GM15510 (cell line): ENCODE measurements around the gene DHPS.

Experiments used
- POLR2A ChIP-seq: IDR thresholded peaks from 3 replicates; pipeline ENCODE4 v1.6.1; 2011; ENCODE audit warnings: borderline replicate concordance; ENCODE audit not compliant: insufficient read length; ENCODE audit errors: extremely low read depth

DHPS gene

DNA sequence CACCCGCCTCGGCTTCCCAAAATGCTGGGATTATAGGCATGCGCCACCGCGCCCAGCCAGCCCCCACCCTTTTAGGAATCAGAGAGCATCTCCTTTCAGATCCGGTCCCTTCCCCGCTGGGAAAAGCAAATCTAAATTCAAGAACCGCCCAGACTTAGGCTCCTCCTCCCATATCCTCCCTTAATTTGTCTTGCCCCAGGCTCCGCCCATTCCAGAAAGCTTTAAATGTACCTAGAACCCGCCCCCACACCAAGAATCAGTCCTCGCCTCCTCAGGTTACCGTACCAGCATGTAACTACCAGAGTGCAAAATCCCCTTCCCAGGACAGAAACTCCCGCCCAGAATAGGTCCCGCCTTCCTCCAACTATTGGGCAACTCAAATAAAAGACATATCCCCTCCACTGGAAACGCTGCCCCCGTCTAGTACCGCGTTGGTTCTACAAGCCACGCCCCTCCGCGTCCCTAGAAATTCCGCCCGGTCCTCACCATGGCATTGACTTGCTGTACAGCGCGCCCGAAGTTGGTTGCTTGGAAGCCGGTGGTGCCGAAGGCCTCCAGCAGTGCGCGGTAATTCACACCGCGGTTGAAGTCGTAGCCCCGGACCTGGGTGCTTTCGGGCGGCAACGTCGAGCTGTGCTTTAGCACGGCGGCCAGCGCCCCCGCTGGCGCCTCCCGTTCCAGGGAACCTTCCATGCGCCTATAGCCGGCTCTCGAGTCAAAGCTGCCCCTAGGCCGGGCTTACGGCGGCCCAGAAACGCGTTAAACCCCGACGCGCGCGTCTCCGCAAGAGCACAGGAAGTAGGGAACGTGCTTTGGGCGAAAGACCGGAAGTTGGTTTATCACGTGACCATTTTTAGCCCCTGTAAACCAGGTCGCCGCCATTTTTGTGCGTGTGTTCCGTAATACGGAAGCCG is at the start of gene DHPS:
TSS of gene DHPS (minus strand) at position 807 of the 914 bp plus-strand sequence. CDS start at position 693, 114 bp downstream.
- TF ChIP-seq POLR2A, result peak; percentile 61

DNA sequence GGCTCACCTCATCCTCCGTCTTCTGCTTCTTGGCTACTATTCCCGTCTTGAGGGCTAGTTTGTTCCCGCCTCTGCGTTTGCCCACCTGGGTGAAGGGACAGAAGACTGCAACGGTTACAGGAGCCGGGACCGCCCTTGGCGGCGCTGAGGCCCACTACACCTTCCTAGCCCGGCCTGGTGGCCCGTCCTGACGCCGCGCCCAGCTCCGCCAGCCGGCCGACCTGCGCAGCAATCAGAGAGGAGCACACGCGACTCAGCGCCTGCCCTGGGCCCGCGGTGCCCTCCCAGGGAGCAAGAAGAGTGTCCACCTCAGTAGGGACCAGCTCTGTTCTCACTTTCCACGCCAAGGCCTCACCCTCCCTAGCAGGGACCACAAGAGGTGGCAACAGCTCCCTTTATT is 49.7 kb upstream of the DHPS start:
- no peak for TF ChIP-seq POLR2A

DNA sequence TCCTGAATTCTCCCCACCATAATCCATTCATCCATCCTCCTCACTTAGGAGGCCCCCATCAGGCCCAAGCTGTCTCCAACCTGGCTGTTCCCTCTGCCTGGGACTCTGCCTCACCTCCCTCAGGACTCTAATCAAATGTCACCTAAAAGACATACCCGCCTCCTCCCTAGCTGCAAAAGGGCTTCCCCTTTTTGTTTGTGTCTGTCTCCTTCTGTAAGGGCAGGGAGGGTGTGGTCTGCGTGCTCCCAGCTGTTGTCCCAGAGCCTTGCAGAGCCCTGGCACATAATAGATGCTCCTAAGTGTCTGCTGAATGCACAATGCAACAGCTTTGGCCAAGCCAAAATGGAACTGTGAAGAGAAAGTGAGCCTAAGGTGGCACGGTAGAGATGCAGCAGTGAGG is 48.4 kb upstream of the DHPS start:
- TF ChIP-seq POLR2A, result no peak

DNA sequence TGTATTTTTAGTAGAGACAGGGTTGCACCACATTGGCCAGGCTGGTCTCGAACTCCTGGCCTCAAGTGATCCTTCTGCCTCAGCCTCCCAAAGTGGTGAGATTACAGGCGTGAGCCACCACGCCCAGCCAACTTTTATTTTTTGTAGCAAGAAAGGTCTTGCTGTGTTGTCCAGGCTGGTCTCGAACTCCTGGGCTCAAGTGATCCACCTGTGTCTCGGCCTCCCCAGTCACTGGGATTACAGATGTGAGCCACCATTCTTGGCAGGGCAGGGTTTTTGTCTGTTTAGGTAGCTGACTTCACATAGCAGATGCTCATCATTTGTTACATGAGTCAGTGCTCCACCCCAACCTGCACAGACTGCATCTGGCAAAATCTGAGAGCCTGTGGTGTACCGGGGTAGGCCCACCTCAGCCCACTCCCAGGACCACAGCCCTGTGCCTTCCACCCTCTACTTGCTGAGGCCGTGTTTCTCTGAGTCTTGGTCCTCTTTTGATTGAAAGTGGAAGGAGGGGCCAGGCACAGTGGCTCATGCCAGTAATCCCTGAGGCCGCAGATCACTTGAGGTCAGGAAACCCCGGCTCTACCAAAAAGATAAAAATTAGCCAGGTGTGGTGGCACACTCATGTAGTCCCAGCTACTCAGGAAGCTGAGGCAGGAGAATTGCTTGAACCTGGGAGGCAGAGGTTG is 46.2 kb upstream of the DHPS start:
- TF ChIP-seq POLR2A, result no peak

DNA sequence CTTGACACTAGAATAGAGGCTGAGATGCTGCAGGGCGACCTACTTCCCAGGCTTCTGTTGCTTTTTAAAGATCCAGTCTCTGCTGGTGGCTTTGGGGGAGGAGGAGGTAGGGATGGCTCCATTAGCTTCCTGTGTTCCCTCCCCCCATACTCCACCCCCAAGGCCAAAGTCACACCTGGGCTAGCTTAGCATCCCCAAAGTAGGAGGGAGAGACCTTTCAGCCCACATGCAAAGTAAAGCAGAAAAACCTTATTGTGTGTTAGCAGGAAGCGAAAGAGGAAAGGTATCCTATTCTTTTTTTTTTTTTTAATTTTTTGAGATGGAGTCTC is 45.3 kb upstream of the DHPS start:
- no peak for TF ChIP-seq POLR2A

DNA sequence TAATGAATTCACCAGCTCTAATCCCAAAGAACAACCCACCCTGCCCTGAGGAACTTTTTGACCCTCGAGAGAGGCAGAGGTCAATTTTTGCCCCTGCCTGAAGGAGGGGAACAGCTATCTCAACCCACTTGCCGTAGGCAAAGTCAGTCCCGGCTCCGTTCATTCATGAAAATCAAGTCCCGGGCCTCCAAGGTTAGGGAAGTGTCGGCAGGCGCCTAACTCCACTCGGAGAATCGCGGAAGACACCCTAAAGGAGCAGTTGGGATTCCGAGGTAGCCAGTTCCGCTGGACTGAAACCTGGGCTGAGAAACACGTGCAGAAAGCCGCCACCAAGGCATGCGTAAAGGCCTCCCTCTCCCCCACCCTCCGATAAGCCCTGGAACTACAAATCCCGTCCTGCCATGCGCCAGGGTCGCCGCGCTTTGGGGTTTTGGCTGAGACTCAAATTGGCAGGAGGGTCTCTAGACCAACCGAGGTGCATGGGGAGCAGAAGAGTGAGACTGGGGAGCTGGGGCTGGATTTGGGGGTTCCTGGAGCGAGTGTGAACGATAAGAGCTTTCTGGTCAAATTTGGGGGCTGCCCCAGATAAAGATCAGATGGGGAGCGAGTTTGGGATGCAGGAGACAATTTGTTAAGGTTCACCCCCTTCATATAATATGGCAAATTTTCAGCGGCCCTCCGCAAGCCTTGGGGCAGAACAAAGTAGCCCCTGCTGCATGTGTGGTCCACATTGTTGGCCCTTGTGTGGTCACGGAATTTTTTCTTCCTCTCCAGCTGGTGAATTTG is 42.2 kb upstream of the DHPS start, which contains the start of gene TNPO2:
TSS of gene TNPO2 (minus strand) at position 292 of the 786 bp plus-strand sequence. CDS start 2,955 bp downstream, outside the sequence.
- TF ChIP-seq POLR2A, result peak; percentile 61

DNA sequence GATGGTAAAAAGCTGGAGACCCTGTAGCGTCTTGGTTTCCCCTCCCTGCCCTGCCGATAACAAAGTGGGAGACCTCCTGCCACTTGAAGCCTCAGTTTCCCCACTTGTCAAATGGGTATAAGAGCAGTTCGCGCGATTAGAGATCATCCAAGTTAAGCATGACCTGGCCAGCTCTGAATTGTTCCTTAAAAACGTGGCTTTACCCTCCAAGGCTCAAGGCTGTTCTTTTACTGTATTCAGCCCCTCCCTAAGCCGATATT is 41.6 kb upstream of the DHPS start:
- TF ChIP-seq POLR2A, result no peak

DNA sequence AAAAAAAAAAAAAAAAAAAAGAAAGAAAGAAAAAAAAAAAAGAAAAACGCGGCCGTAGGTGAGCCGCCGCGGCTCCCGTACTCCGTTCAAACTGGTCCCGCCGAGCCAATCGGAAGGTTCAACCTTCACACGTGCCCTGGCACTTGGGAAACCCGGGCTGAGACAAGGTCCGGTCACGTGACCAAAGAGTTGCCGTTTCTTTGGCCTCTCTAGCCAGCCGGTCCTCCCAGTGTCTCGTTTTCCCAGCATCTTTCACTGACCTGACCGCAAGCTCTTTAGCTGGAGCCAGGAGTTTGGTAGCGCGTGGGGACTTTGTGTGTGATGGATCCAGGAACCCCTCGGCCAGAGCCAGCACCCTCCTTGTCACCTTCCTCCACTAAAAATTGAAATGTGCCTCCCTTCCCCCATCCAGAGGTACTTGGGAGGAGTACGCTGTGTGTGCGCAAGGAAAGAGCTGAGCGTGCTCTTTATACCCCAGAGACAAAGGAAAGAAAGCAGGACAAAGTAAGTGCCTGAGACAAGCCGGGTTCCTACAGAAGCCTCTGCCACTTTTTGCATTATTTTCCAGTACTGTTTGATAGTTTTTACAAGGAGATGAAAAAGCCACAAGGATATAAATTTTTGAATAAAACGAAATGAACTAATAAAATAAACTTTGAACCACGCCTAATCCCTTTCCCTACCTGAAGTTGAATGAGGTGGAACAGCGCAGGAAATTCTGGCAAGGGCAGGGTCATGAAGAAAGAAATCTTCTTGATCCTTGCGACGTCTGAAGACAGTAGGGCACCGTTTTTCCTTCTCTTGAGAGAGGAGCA is 41.1 kb upstream of the DHPS start:
- TF ChIP-seq POLR2A, result peak; percentile 43

DNA sequence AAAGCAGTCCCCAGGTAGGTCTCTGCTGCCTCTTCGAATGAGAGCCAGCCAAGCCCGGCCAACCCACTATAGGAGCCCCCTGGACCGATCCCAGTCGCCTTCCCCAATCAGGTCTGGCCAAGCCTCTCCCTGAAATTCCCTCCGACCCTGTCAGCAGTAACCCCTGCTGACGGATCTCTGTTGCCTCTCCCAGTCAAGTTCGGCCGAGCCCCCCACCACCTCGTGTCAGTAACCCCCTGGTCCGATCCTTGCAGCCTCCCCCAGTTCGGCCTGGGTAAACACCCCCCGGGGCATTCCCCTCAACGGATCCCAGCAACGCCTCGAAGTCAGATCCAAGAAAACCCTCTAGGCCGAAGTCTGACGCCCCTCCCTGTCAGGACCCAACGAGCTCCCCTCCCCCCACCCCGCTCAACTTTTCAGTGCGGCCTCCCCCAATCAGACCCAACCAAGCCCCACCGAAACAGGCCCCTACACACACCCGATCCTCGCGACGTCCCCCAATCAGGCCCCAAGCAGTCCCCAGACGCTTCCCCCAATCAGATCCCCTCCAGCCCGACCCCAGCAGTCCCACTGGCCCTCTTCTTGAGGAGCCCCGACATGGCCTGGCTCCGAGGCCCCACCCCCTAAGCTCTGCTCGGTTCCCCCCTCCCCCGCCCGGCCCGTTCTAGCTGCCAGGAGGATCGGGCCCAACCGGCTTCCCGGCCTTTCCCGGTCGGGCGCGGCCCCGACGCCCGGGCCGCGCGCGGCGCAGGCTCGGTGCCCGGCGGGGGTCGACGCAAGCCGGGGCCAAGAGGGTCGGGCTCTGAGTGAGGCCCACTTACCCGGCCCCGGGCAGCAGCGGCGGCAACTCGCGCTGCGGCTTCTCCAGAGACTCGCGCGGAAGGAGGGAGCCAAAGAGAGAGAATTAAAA is 40.2 kb upstream of the DHPS start:
- TF ChIP-seq POLR2A, result no peak

DNA sequence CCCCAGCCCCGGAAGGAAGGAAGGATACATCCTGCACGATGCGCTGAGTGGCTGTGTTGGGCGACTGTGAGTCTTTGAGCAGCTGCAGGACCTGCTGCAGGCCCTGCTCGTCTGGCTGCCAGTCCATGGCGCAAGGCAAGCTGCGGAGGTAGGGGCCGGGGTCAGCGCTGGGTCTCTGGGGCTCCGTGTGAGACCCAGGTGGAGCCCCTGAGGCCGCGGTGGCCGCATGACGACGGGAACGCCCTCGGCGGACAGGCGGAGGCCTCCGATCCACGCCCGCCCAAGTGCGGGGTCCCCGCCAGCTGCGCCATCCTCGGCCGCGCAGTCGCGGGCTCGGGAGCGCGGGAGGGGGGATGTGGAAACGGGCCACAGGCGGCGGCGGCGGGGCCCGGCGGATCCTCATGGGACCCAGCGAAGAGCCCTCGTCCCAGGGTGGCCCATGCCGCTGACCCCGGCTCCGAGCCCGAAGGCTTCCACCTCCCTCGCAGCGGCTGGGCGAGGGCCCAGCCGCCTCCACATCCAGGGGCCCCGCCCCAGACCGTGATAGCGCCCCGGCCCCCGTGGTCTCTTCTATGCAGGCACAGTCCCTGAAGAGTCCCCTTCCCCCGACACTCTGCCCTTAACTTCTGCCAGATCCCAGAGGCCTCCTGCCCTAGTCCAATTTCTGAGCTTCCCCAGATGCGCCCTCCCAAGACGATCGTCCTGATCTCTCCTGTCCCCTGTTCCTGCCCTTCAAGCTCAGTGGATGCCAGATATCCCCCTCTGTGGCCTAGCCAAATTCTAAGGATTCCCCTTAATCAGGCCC is 39.4 kb upstream of the DHPS start:
- no peak for TF ChIP-seq POLR2A

DNA sequence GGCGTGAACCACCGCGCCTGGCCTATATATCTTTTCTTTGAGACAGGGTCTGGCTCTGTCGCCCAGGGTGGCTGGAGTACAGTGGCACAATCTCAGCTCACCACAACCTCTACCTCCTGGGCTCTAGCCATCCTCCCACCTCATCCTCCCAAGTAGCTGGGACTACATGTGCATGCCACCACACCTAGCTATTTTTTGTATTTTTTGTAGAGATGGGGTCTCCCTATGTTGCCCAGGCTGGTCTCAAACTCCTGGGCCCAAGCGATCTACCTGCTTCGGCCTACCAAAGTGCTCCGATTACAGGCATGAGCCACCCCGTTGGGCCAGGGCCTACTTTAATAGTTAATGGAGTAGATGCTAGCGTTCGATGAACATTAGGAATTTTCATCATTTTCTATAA is 38.6 kb upstream of the DHPS start:
- no peak for TF ChIP-seq POLR2A

DNA sequence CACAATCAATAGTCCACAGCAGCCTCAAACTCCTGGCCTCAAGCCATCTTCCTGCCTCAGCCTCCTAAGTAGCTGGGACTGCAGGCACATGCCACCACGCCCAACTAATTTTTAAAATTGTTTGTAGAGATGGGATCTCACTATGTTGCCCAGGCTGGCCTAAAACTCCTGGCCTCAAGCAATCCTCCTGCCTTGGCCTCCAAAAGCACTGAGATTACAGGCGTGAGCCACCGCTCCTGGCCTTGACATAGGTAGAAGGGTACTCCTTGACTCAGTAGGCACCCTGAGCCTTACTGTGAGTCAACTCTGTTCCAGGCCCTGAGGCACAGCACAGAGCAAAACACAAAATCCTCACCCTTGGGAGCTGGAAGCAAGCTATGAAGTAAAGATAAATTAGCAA is 34.2 kb upstream of the DHPS start:
- no peak for TF ChIP-seq POLR2A

DNA sequence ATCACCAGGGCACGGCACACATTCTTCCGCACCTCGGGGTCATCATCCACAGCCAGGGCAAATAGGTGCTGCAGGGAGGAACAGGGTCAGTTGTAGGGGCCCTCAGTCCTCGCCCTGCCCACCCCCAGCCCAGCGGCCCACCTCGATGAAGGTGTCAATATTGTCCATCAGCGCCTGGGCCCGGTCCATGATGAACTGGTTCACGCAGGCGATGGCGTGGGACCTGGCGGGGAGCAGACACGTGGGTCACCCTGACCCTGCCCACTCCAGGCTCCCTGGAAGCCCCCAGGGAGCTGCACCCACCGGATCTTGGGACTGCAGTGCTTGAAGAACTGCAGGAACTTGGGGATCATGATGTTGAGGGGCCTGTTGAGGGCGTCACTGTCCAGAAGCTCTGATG is 33.4 kb upstream of the DHPS start:
- TF ChIP-seq POLR2A, result no peak
